ENCODE results near the gene ANTXRL.
"Not testable (repeated sequence)": the region's sequence is repeated elsewhere in the genome, so short reads cannot be mapped to it uniquely, and the experiment has no call there.

The ANTXRL gene

GRCh38 chr10:46374410-46374809 lies 87.6 kb downstream of the ANTXRL start:
- DNase-seq = not testable (repeated sequence)

GRCh38 chr10:46375406-46375805 lies 88.6 kb downstream of the ANTXRL start, which contains the start of gene ANXA8L1:
TSS of gene ANXA8L1 (plus strand) at chr10:46375776. CDS start at chr10:46375852, 76 bp downstream.
- DNase-seq = not testable (repeated sequence)

- DNase-seq = not testable (repeated sequence)
These were observed 90.2 kb downstream of the ANTXRL start for GRCh38 chr10:46377022-46377421.

GRCh38 chr10:46377651-46378050 lies 90.9 kb downstream of the ANTXRL start:
- not testable (repeated sequence) for DNase-seq

- not testable (repeated sequence) for DNase-seq
These were observed 91.3 kb downstream of the ANTXRL start for GRCh38 chr10:46378108-46378507.

- DNase-seq = not testable (repeated sequence)
These were observed 92.5 kb downstream of the ANTXRL start for GRCh38 chr10:46379233-46379848.
